Left ventricle myocardium superior (tissue), 1 donor: ENCODE measurements around the gene CDHR3. TPM values are rescaled to one million over a fixed set of nuclear protein-coding genes. Genes with fewer than 3 reads are reported as not detected.

Source experiments
- ATAC-seq: fragments of 200-7000 bp; cut with Tn5 transposase; one replicate; pipeline ENCODE4 v1.9.1; 2020; ENCODE audit warnings: mild to moderate bottlenecking, moderate library complexity
- DNase-seq: peaks from one replicate; pipeline ENCODE4 v3.0.0-alpha.2; 2020
- intact Hi-C: fragments of 100-400 bp; cut with micrococcal nuclease; formaldehyde crosslinking; loops from one replicate; pipeline ENCODE4 v1.11.0; 2022
- long read RNA-seq: library from polyadenylated mRNA; unstranded; transcript quantifications from one replicate; pipeline ENCODE4 v2.0.0, GENCODE V29; 2021
- total RNA-seq: library from RNA; stranded (reverse); fragmentation: NEBNext Ultra II Directional; extraction: Animal tissue kit (Norgen Biotek cat#: 25700); gene quantifications from one replicate; pipeline ENCODE4 v1.2.1, GENCODE V29; 2021
- donor health status: DM: no; HTN: yes; CAD: no; lungs with severe emphysema.

The CDHR3 gene, protein sequence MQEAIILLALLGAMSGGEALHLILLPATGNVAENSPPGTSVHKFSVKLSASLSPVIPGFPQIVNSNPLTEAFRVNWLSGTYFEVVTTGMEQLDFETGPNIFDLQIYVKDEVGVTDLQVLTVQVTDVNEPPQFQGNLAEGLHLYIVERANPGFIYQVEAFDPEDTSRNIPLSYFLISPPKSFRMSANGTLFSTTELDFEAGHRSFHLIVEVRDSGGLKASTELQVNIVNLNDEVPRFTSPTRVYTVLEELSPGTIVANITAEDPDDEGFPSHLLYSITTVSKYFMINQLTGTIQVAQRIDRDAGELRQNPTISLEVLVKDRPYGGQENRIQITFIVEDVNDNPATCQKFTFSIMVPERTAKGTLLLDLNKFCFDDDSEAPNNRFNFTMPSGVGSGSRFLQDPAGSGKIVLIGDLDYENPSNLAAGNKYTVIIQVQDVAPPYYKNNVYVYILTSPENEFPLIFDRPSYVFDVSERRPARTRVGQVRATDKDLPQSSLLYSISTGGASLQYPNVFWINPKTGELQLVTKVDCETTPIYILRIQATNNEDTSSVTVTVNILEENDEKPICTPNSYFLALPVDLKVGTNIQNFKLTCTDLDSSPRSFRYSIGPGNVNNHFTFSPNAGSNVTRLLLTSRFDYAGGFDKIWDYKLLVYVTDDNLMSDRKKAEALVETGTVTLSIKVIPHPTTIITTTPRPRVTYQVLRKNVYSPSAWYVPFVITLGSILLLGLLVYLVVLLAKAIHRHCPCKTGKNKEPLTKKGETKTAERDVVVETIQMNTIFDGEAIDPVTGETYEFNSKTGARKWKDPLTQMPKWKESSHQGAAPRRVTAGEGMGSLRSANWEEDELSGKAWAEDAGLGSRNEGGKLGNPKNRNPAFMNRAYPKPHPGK
- total RNA-seq = 0.89 TPM
- long read RNA-seq, partial matches to known transcripts = 1 of 1 reads
- long read RNA-seq, other reads (novel, unspliced or antisense) = 0 of 1 reads

DNA sequence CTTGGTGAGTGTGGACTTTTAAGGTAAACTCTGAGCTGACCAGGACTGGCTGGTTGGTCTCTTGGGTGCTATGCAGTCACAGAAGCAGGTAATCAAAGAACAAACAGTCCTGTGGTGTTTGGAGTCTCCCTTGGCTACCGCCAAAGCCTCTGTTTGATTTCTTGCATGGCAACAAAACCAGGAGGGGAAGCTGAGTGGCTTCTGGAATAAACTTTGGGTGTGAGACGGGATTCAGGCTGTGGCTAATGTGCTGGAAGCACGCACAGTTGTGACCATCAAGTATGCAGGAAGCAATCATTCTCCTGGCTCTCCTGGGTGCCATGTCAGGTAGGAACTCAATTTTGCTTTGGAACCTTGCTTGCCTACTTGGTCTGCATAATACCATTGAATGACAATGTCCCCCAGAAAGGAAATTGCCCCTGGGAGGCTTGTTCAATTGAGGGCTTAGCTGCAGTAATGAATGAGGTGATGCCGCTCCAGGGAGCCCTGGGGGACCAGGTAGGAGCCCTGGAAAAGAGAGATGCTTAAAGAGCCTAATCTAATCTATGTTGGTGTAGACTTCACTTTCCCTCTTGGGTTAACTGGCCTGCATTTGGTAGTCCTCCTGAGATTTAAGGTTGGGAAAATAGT, at the start of gene CDHR3:
Gene CDHR3, plus strand, starts transcription at position 227 of the 630 bp plus-strand sequence. Its CDS starts 55 bp downstream, at position 282.
- intact Hi-C loops = no loop called here
- DNase-seq (no peak), ATAC-seq (peak; percentile 81)

DNA sequence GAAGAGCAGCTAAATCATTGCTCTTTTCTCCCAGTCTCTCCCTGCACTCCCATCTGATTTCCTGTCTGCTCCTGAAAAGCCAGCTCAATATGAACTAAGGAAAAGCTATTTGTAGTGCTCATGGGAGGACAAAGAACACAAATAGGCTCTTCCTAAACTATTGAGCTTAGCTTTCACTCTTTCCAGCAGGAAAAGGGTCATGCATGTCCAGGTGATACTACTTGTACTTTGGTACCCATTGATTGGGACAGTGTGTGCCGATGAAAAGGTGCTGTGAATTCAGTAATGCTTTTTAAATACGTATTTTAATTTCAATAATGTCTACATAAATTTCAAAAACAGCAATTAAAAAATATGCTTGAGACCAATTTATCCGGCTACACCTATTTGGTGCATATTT, 49.1 kb upstream of the CDHR3 start:
- DNase-seq = no peak
- ATAC-seq = no peak
- intact Hi-C loops = no loop called here

DNA sequence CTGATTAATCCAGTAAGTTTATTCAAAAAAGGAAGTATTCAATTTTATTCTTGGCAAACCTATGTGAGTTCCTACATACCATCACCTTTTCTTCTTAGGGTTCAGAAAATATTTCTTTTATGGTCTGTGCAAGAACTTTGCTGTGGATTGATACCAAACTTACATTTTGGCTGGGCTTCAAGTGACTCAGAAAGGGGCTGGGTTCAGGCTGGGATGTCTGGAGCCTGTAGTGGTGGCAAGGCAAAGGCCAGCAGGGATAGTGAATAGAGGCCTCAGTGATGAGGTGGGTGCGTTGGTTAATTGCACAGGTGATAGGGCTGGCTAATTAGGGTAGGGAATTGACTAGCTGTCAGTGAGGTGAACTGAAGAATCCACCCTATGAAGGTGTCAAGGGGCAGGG, 46.5 kb upstream of the CDHR3 start:
- intact Hi-C loops = no loop called here
- no peak for ATAC-seq
- DNase-seq = no peak

DNA sequence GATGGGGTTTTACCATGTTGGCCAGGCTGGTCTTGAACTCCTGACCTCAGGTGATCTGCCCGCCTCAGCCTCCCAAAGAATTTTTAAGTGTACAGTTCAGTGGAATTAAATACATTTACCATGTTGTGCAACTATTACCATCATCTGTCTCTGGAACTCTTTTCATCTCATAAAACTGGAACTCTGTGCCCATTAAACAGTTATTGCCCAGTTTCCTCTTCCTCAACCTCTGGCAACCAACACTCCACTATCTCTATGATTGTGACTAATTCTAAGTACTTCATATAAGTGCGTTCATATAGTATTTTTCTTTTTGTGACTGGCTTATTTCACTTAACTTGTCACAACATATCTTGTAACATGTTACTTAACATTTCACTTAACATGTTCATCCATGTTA, 45.4 kb upstream of the CDHR3 start:
- ATAC-seq = no peak

DNA sequence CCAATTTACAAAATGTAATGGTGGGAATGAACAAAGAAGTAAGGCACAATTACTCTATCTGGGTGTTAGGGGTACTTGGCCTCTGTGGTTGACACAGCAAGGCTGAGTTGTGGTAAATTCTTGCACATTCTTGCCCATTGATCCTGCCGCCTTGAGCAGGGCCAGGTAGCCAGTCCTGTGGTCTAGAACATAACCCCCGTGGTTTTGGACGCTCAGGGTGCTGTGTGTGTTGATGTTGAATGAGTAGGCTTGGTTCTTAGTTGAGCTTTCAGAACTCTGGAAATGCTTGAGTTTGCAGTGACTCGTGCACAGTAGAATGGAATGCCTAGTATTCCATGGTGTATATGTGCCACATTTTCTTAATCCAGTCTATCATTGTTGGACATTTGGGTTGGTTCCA, 42.3 kb upstream of the CDHR3 start:
- intact Hi-C loops = no loop called here
- ATAC-seq (no peak), DNase-seq (no peak)

More for the DNA sequence above, 45.4 kb upstream of the CDHR3 start:
- intact Hi-C loops = no loop called here
- DNase-seq = no peak

DNA sequence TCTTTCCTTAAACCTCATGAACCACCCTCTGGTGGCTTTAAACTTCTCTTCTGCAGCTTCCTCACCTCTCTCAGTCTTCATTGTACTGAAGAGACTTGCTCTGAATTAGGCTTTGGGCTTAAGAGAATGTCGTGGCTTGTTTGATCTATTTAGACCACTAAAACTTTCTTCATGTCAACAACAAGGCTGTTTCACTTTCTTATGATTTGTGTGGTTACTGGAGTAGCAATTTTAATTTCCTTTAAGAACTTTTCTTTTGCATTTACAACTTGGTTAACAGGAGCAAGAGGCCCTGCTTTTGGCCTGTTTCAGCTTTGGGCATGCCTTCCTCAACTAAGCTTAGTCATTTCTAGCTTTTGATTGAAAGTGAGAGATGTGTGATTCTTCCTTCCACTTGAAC, 38.1 kb upstream of the CDHR3 start:
- no peak for ATAC-seq
- intact Hi-C loops = no loop called here
- DNase-seq = no peak

DNA sequence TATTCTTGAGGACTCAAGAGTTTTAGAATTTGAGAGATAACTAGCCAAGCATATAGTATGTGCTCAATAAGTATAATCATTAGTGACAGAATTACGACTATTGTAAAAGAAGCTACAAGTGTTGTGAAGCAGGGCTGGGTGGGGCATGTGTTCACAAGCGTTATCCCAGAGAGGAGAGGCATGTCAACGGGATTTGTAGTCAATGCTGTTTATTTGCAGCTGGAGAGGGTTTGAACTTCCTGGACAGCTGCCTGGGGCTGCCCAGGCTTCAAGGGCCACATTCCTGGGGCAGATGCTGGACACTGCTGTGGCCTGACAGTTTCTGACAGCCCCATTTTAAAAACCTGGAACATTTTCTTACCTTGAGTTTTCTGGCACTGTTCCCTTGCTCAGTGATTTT, 36.9 kb upstream of the CDHR3 start:
- ATAC-seq = no peak
- DNase-seq = no peak
- intact Hi-C loops = no loop called here

DNA sequence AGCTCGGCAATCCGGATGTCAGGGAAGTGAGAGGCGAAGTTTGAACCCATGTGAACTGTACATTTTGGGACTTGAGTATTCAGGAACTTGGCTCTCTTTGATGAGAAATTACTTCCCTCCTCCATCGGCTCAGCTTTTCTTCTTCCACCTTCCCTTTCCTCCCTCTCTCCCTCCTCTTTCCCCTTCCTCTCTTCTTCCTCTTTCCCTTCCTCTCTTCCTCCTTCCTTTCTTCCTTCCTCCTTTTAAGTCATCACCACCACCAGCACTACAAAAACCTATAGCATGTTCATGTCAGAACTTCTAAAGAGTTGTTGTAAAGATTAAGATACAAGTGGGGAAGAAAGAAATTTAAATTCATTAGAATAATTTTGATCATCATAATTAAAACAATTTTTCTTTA, 31.9 kb upstream of the CDHR3 start:
- DNase-seq = no peak
- no peak for ATAC-seq
- intact Hi-C loops = loop anchor here (10.0 kb wide), 2 partner anchors 74 to 104 kb away; no protein-coding TSS in a partner anchor

DNA sequence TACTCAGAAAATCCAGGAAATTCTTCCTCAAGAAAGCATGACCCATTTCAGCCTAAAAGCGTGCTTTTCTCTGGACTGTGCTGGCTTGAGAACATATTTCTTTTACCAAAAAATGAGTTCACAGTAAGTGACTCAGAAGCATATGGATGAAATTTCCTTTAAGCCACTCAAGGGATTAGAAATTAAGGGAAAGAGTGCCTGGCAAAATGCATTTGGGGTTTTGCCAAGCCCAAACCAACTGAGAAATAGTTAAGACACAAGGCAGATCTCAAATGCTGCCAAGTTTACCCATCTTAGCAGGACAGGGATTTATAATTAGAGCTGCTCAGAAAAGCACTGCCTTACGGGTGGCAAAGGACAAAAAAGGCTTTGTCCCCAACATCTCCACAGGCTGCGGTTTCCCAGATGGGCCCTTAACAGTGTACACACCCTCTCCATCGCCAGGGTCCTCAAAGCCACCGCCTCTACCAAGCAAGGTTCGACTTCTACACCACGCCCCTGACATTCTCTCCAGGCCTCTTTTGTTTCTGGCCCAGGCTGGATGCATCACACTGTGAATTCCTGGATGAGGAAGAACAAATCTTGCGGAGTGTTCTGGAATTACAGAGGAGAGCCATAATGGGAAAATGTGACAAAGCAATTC, 30.1 kb upstream of the CDHR3 start:
- intact Hi-C loops = loop anchor here (10.0 kb wide), 2 partner anchors 72 to 102 kb away; no protein-coding TSS in a partner anchor
- ATAC-seq = peak; percentile 41
- no peak for DNase-seq

DNA sequence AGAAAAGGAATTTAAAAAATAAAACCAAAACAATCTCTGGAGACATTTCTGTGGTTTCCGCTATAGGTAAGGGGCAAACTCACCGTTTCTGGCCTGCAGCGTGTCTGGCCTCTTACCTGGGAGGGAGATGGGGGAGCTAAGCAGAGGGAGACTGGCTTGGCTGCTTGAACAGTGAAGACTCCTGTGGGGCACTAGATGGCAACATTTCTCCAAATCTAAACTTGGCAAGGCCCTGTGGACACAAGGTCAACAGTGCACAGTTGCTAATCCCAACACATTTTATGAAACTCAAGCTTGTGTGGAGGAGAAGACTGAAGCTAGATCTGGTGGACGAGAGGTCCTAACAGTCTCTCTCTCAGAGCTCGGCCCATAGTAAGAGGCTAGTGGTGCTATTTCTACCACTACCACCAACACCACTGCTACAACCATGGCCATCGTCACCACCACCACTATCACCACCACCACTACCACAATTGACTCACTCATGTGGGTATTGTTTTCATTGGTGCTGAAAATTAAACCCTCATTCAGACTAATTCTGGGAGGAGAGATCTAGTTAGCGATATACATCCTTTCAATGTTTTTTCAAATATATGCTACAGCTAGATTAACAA, 28.4 kb upstream of the CDHR3 start:
- peak; percentile 92 for ATAC-seq
- DNase-seq = no peak
- intact Hi-C loops = loop anchor here (10.0 kb wide), 2 partner anchors 70 to 100 kb away; no protein-coding TSS in a partner anchor

DNA sequence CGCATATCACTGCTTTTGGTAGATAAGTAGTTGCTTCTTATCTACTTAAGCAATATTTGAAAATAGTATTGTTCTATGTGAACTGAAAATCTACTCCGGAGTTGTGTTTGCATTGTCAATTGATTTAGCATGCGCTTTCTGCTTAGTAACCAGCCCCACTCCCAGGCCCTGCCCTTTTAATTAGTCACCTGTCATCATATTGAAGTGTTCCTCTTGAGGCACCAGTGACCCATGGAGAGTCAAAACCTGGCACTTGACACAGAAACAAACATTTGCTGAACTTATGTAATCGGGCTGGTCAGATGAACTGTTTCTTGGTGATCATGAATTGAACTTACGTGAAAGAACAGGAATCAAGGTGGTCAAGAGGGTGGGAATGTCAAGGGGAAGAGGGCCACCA, 27.8 kb upstream of the CDHR3 start:
- ATAC-seq (peak; percentile 92), DNase-seq (no peak)
- intact Hi-C loops = loop anchor here (10.0 kb wide), 2 partner anchors 70 to 100 kb away; no protein-coding TSS in a partner anchor

DNA sequence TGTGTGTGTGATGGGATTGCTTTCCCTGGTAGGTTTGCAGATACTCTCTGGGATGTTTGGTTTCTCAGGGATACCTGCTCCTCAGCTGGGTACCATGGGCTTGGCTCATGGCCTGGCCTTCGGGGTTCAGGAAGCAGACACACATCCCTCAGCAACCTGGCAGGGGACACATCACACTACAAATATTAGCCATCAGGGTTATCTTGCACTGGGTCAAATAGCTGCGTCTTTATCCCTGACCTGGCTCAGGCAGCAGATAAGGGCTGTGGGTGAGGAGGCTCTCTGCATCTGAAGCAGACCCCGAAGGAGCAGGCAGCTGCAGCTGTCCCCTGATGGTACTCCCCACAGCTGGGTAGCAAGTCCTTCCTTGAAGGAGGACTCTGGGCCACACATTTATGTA, 25.7 kb upstream of the CDHR3 start:
- ATAC-seq = no peak
- intact Hi-C loops = loop anchor here (10.0 kb wide), 2 partner anchors 67 to 97 kb away; no protein-coding TSS in a partner anchor
- no peak for DNase-seq

DNA sequence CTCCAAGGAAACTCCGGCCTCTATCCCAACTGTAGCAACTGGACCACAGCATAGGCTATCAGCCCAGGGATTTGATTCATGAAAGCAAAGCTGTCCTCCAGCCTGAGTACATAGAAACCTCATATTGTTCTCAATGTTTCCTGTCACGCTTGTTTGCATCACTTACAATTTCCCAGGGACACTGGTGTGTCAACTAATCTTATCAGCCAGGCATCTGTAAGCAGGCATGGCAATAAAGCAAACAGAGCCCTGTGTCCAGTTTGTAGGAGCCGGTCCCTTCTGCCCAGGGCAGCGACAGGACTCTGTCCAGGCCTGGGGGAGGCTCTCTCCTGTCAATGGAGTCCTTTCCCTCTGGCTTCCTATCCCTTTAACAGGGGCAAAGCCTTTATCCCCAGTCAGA, 23.0 kb upstream of the CDHR3 start:
- intact Hi-C loops = no loop called here
- DNase-seq (no peak), ATAC-seq (no peak)

DNA sequence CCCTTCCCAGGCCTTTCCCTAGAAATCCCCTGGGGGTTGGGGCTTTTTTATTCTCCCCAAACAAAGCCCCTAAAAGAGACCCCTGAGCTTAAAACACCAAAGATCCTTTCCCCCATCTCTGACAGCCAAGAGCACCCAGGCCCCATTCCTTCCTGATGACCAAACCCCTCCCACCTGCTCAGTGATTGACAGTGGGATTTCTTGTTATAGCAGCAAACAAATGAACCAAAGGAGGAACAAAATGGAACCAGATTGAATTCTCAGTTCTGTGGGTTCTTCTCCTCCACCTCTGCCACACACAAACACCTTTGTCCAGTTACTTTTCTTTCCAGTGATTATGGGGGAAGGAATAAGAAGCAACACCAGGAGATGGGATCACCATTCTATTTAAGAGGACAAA, 21.5 kb upstream of the CDHR3 start:
- ATAC-seq (no peak), DNase-seq (no peak)
- intact Hi-C loops = no loop called here

DNA sequence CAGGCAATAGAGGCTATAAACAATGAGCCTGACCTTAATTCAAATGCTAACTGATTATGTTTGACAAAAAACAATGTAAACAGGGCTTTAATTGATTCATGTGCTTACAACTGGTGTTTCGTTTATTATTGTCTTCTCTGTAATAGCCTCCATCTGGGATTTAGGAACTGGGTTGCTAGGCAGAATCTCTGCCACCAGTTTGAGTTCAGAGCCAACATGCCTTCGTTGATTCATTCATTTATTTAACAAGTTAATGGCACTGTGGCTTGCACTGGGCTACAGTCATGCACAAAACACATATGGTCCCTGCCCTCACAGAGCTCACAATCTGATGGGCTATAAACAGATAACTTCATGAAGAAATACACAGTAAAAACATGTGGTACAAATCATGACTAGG, 19.6 kb upstream of the CDHR3 start:
- no peak for DNase-seq
- intact Hi-C loops = no loop called here
- ATAC-seq = no peak

DNA sequence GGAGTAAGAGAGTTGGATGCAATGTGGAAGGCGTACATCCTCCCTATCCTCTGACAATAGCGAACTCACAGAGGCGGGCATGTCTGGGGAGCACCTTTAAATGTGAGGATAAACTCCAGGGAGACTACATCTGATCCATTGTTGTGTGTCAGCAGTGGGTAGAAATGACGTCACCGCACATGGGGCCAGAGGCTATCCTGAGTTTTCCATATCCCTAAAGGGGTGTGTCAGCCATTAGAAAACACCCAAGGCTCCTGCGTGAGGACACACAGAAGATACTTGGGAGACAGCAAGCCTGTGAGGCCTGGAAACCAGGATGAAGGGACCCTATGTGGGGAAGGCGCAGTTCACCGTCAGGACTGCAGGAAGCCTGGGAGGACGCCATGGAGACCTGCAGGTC, 17.2 kb upstream of the CDHR3 start:
- intact Hi-C loops = no loop called here

DNA sequence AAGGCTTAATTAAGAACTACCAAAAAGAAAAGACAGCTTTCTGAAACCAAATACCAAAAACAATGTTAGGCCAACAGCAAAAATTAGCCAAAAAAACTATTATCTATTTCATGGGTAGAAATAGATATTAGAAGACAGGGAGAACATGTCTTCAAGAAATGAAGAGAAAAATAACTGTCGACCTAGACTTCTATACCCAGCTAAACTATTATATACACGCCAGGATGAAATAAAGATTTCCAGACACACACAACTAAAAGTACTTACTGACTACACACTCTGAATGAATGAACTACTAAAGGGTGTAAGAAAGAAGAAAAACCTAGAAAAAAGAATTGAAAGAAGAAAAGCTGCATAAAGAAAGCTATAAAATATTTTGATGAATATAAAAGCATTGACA, 11.5 kb upstream of the CDHR3 start:
- DNase-seq (no peak), ATAC-seq (no peak)
- intact Hi-C loops = no loop called here

More for the DNA sequence above, 17.2 kb upstream of the CDHR3 start:
- ATAC-seq = no peak
- DNase-seq = no peak

DNA sequence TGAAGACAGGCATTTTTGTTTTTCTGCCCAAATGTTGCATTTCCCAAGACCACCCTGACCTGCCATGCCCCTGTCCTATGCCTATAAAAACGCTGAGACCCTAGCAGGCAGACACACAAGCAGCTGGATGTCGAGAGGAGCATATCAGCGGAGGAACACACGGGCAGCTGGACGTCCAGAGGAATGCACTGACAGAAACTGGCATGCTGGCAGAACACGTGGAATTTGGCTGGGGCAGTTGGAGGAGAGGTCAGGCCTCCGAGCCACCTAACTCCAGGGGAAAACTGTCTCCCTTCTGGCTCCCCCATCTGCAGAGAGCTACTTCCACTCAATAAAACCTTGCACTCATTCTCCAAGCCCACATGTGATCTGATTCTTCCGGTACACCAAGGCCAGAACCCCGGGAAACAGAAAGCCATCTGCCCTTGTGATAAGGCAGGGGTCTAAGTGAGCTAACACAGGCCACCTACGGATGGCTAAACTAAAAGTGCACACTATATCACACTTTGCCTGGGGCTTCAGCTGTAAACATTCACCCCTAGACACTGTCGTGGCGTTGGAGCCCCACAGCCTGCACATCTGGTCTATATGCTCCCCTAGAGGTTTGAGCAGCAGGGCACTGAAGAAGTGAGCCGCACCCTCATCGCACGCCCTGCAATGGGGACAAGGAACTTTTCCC, 10.0 kb upstream of the CDHR3 start:
- intact Hi-C loops = no loop called here
- ATAC-seq (no peak), DNase-seq (no peak)
